Neural progenitor cell (in vitro differentiated cells): ENCODE results near the gene ME1. TPM values are rescaled to one million over a fixed set of nuclear protein-coding genes. Genes with fewer than 3 reads are reported as not detected.

Source experiments
- DNase-seq: peaks from one replicate; pipeline ENCODE4 v3.0.0-alpha.2; 2016; ENCODE audit warnings: low spot score
- H2AFZ ChIP-seq: fragments of 200-600 bp; sonication (generic); replicated peaks from 2 replicates; pipeline ENCODE4 v1.6.1; 2016; ENCODE audit warnings: antibody characterized with exemption
- H3F3A ChIP-seq: fragments of 200-600 bp; sonication (generic); 2 replicates; pipeline ENCODE4 v1.6.1; 2016; ENCODE audit warnings: antibody characterized with exemption, low read depth
- H3K27ac ChIP-seq: fragments of 200-600 bp; sonication (generic); 2 replicates; pipeline ENCODE4 v1.5.1; 2016; ENCODE audit warnings: mild to moderate bottlenecking
- H3K27me3 ChIP-seq: fragments of 200-600 bp; sonication (generic); 2 replicates; pipeline ENCODE4 v1.6.1; 2016; ENCODE audit warnings: mild to moderate bottlenecking, moderate library complexity
- H3K36me3 ChIP-seq: fragments of 200-600 bp; sonication (generic); 2 replicates; pipeline ENCODE4 v1.5.1; 2016
- H3K4me1 ChIP-seq: fragments of 200-600 bp; sonication (generic); 2 replicates; pipeline ENCODE4 v1.6.1; 2016; ENCODE audit warnings: mixed run types
- H3K4me2 ChIP-seq: fragments of 200-600 bp; sonication (generic); 2 replicates; pipeline ENCODE4 v1.6.1; 2016
- H3K4me3 ChIP-seq: fragments of 200-600 bp; sonication (generic); 2 replicates; pipeline ENCODE4 v1.5.1; 2016
- H3K79me2 ChIP-seq: fragments of 200-600 bp; sonication (generic); 2 replicates; pipeline ENCODE4 v1.6.1; 2016; ENCODE audit warnings: low read depth
- H3K9ac ChIP-seq: fragments of 200-600 bp; sonication (generic); 2 replicates; pipeline ENCODE4 v1.6.1; 2016
- H3K9me3 ChIP-seq: fragments of 200-600 bp; sonication (generic); 2 replicates; pipeline ENCODE4 v1.5.1; 2016; ENCODE audit warnings: low read depth
- H4K20me1 ChIP-seq: fragments of 200-600 bp; sonication (generic); 2 replicates; pipeline ENCODE4 v1.6.1; 2016; ENCODE audit warnings: low read depth
- H3K27ac Mint-ChIP-seq: 3 replicates; pipeline ENCODE4 v1.8.0; 2021; ENCODE audit warnings: mixed read lengths
- H3K27me3 Mint-ChIP-seq: 2 replicates; pipeline ENCODE4 v1.8.0; 2022; ENCODE audit warnings: low read depth, mild to moderate bottlenecking, inconsistent platforms, moderate library complexity, mixed read lengths; ENCODE audit not compliant: insufficient read depth
- H3K36me3 Mint-ChIP-seq: 3 replicates; pipeline ENCODE4 v1.8.0; 2021; ENCODE audit warnings: mixed read lengths
- H3K4me1 Mint-ChIP-seq: 3 replicates; pipeline ENCODE4 v1.8.0; 2021; ENCODE audit warnings: mixed read lengths
- H3K4me3 Mint-ChIP-seq: 3 replicates; pipeline ENCODE4 v1.8.0; 2021; ENCODE audit warnings: mild to moderate bottlenecking, moderate library complexity, mixed read lengths
- H3K9me3 Mint-ChIP-seq: 3 replicates; pipeline ENCODE4 v1.8.0; 2020; ENCODE audit warnings: mixed read lengths
- EZH2 ChIP-seq: fragments of 200-600 bp; sonication (generic); IDR thresholded peaks from 2 replicates; pipeline ENCODE4 v1.6.1; 2017; ENCODE audit warnings: antibody characterized with exemption, mild to moderate bottlenecking, moderate library complexity
- EZH2phosphoT487 ChIP-seq: fragments of 200-600 bp; sonication (generic); IDR thresholded peaks from 2 replicates; pipeline ENCODE4 v1.6.1; 2017; ENCODE audit warnings: antibody characterized with exemption
- total RNA-seq: library from RNA; depleted of rRNA; stranded (reverse); fragments of >200 nt; gene quantifications from 2 replicates; pipeline ENCODE4 v1.2.3, GENCODE V29; 2015; ENCODE audit warnings: low replicate concordance
- TF ChIP-seq, protein P1 (sequence below): fragments of 200-600 bp; sonication (generic); IDR thresholded peaks from 2 replicates; pipeline ENCODE4 v1.5.1; 2017; ENCODE audit warnings: antibody characterized with exemption, mild to moderate bottlenecking

The ME1 gene
- total RNA-seq, 1 donor from 2014 or later, result 2.8 TPM

DNA sequence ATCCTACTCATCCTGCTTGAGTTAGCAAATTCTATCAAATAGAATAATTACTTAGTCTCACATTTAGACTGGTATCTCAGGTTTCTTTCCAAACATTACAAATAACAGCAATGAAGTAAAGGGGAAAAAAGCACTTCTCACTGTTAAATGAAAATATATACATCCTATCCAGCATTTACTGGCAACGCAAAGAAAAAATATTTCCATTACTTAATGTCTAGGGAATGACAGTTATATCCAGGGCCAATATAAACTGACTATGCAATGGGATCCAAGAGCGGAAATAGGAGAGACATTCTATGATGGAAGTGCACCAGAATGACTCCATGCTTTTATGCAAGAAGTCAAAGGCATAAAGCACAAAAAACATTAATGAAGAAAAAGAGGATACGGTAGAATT, 60.3 kb downstream of the ME1 start:
- Histone ChIP-seq H3F3A (no peaks in the 10 kb centered on the region), H3K4me3 (no peak overlapping the region), H3K27me3 (no peaks in the 10 kb centered on the region), H3K9me3 (no peaks in the 10 kb centered on the region), H3K4me1 (no peaks in the 10 kb centered on the region), H4K20me1 (no peaks in the 10 kb centered on the region), H3K9ac (no peak overlapping the region), H2AFZ (no peak overlapping the region), H3K27ac (no peak overlapping the region), H3K4me2 (no peak overlapping the region), H3K36me3 (no peaks in the 10 kb centered on the region), H3K79me2 (no peaks in the 10 kb centered on the region)
- no peak for DNase-seq
- TF ChIP-seq EZH2, result no peak
- no peaks in the 10 kb centered on the region for H3K9me3 Mint-ChIP-seq
- H3K36me3 Mint-ChIP-seq, result no peaks in the 10 kb centered on the region
- H3K4me1 Mint-ChIP-seq, result no peaks in the 10 kb centered on the region
- no peak overlapping the region for H3K4me3 Mint-ChIP-seq
- no peaks in the 10 kb centered on the region for H3K27me3 Mint-ChIP-seq
- no peak overlapping the region for H3K27ac Mint-ChIP-seq

DNA sequence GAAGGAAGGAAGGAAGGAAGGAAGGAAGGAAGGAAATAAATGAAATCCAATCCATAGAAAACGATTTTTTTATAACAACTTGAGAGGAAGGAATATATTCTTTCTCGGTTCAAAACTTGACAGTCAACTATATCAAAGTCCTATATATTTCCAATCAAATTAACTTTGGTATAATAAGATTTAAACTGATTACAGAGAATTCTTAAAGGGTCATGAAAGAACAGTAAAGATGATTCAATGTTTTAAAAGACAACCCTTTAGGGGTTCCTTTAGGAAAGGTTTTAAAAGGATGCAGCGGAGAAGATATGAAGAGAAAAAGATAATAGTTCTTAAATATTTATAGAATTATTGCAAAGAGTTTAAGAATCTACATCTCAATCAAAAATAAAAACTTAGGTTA, 61.2 kb downstream of the ME1 start:
- no peaks in the 10 kb centered on the region for H3K9me3 Mint-ChIP-seq
- no peaks in the 10 kb centered on the region for H3K4me1 ChIP-seq
- no peak overlapping the region for H3K27ac ChIP-seq
- no peak overlapping the region for H3K4me3 ChIP-seq
- H3K27me3 Mint-ChIP-seq, result no peaks in the 10 kb centered on the region
- no peaks in the 10 kb centered on the region for H3K36me3 Mint-ChIP-seq
- DNase-seq, result no peak
- no peak overlapping the region for H3K4me2 ChIP-seq
- no peaks in the 10 kb centered on the region for H3K9me3 ChIP-seq
- H3K27me3 ChIP-seq, result no peaks in the 10 kb centered on the region
- no peaks in the 10 kb centered on the region for H3K4me1 Mint-ChIP-seq
- no peaks in the 10 kb centered on the region for H3K36me3 ChIP-seq
- no peaks in the 10 kb centered on the region for H4K20me1 ChIP-seq
- no peak for TF ChIP-seq EZH2
- H3K79me2 ChIP-seq, result no peaks in the 10 kb centered on the region
- H3K27ac Mint-ChIP-seq, result no peak overlapping the region
- H3F3A ChIP-seq, result no peaks in the 10 kb centered on the region
- no peak overlapping the region for H3K4me3 Mint-ChIP-seq
- H3K9ac ChIP-seq, result no peak overlapping the region
- H2AFZ ChIP-seq, result no peak overlapping the region

DNA sequence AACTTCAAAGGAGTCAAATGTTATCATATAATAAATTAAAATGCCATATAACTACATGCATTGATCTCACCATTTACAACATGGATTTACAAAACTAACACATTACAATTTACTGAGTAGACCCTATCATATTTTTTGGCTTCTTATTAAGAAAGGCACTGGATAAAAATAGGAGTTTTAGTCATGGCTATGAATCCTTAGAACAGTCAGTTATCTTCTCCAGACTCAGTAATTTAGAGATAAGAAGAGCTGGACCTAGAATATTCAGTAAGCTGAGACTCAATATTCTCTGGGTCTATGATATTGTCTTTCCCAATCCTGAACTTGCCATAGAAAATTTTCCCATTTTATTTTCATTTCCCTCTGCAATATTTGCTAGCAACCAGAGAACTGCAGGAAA, 62.3 kb downstream of the ME1 start:
- no peaks in the 10 kb centered on the region for H3F3A ChIP-seq
- H4K20me1 ChIP-seq, result no peaks in the 10 kb centered on the region
- no peak overlapping the region for H3K4me2 ChIP-seq
- no peak overlapping the region for H3K9ac ChIP-seq
- no peaks in the 10 kb centered on the region for H3K9me3 ChIP-seq
- DNase-seq, result no peak
- Mint-ChIP-seq H3K9me3 (no peaks in the 10 kb centered on the region), H3K4me1 (no peaks in the 10 kb centered on the region), H3K36me3 (no peaks in the 10 kb centered on the region), H3K27me3 (no peaks in the 10 kb centered on the region), H3K27ac (no peak overlapping the region), H3K4me3 (no peak overlapping the region)
- no peaks in the 10 kb centered on the region for H3K27me3 ChIP-seq
- H2AFZ ChIP-seq, result no peak overlapping the region
- no peak overlapping the region for H3K4me3 ChIP-seq
- TF ChIP-seq EZH2phosphoT487 (no peak), EZH2 (no peak)
- TF ChIP-seq, protein P1, sequence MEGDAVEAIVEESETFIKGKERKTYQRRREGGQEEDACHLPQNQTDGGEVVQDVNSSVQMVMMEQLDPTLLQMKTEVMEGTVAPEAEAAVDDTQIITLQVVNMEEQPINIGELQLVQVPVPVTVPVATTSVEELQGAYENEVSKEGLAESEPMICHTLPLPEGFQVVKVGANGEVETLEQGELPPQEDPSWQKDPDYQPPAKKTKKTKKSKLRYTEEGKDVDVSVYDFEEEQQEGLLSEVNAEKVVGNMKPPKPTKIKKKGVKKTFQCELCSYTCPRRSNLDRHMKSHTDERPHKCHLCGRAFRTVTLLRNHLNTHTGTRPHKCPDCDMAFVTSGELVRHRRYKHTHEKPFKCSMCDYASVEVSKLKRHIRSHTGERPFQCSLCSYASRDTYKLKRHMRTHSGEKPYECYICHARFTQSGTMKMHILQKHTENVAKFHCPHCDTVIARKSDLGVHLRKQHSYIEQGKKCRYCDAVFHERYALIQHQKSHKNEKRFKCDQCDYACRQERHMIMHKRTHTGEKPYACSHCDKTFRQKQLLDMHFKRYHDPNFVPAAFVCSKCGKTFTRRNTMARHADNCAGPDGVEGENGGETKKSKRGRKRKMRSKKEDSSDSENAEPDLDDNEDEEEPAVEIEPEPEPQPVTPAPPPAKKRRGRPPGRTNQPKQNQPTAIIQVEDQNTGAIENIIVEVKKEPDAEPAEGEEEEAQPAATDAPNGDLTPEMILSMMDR, result no peak
- no peaks in the 10 kb centered on the region for H3K79me2 ChIP-seq
- H3K36me3 ChIP-seq, result no peaks in the 10 kb centered on the region
- H3K4me1 ChIP-seq, result no peaks in the 10 kb centered on the region
- H3K27ac ChIP-seq, result no peak overlapping the region

DNA sequence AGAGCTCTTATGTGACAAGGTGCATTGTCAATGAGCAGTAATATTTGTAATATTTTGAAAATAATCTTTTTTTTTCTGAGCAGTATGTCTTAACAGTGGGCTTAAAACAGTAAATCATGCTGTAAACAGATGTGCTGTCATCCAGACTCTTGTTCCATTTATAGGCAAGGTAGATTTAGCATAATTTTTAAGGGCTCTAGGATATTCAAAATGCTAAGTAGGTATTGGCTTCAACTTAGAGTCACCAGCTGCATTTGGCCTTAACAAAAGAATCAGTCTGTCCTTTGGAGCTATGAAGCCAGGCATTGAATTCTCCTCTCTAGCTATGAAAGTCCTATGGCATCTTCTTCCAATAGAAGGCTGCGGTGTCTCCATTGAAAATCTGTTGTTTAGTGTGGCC, 63.7 kb downstream of the ME1 start:
- no peak overlapping the region for H3K9ac ChIP-seq
- H3K4me3 ChIP-seq, result no peak overlapping the region
- no peaks in the 10 kb centered on the region for H3K9me3 ChIP-seq
- no peaks in the 10 kb centered on the region for H3K36me3 ChIP-seq
- H3K4me1 ChIP-seq, result no peaks in the 10 kb centered on the region
- H3K27me3 Mint-ChIP-seq, result no peaks in the 10 kb centered on the region
- H3K9me3 Mint-ChIP-seq, result no peaks in the 10 kb centered on the region
- DNase-seq, result no peak
- H3K79me2 ChIP-seq, result no peaks in the 10 kb centered on the region
- no peaks in the 10 kb centered on the region for H3F3A ChIP-seq
- no peak overlapping the region for H3K4me3 Mint-ChIP-seq
- H3K27ac Mint-ChIP-seq, result no peak overlapping the region
- TF ChIP-seq EZH2phosphoT487, result no peak
- TF ChIP-seq, protein P1, result no peak
- TF ChIP-seq EZH2, result no peak
- no peaks in the 10 kb centered on the region for H3K4me1 Mint-ChIP-seq
- no peak overlapping the region for H3K27ac ChIP-seq
- H2AFZ ChIP-seq, result no peak overlapping the region
- no peaks in the 10 kb centered on the region for H4K20me1 ChIP-seq
- no peak overlapping the region for H3K4me2 ChIP-seq
- no peaks in the 10 kb centered on the region for H3K27me3 ChIP-seq
- no peaks in the 10 kb centered on the region for H3K36me3 Mint-ChIP-seq
